Hepatocyte (in vitro differentiated cells): ENCODE data around the gene OR2D3. TPM values are rescaled to one million over a fixed set of nuclear protein-coding genes. Genes with fewer than 3 reads are reported as not detected.
A peak's percentile ranks its signal among the peaks of the same experiment; 100 is the strongest.

Experiments used
- DNase-seq: peaks from one replicate; pipeline ENCODE4 v3.0.0-alpha.2; 2016; ENCODE audit warnings: low spot score
- H2AFZ ChIP-seq: fragments of 200-600 bp; sonication (generic); 2 replicates; pipeline ENCODE4 v1.6.0; 2016; ENCODE audit warnings: antibody characterized with exemption, mild to moderate bottlenecking
- H3K27ac ChIP-seq: fragments of 200-600 bp; sonication (generic); 2 replicates; pipeline ENCODE4 v1.5.1; 2016; ENCODE audit warnings: mild to moderate bottlenecking
- H3K27me3 ChIP-seq: fragments of 200-600 bp; sonication (generic); 2 replicates; pipeline ENCODE4 v1.6.1; 2016
- H3K36me3 ChIP-seq: fragments of 200-600 bp; sonication (generic); replicated peaks from 2 replicates; pipeline ENCODE4 v1.5.1; 2016; ENCODE audit warnings: low read depth; ENCODE audit not compliant: insufficient read depth
- H3K4me1 ChIP-seq: fragments of 200-600 bp; sonication (generic); 2 replicates; pipeline ENCODE4 v1.5.1; 2016; ENCODE audit warnings: mild to moderate bottlenecking, moderate library complexity; ENCODE audit not compliant: insufficient read depth
- H3K4me2 ChIP-seq: fragments of 200-600 bp; sonication (generic); 2 replicates; pipeline ENCODE4 v1.6.0; 2016
- H3K4me3 ChIP-seq: fragments of 200-600 bp; sonication (generic); 2 replicates; pipeline ENCODE4 v1.5.1; 2016; ENCODE audit warnings: mild to moderate bottlenecking
- H3K79me2 ChIP-seq: fragments of 200-600 bp; sonication (generic); 2 replicates; pipeline ENCODE4 v1.6.0; 2017; ENCODE audit warnings: mild to moderate bottlenecking
- H3K9me2 ChIP-seq: fragments of 200-600 bp; sonication (generic); replicated peaks from 2 replicates; pipeline ENCODE4 v1.6.0; 2017; ENCODE audit warnings: mild to moderate bottlenecking; ENCODE audit not compliant: insufficient read depth
- H3K9me3 ChIP-seq: fragments of 200-600 bp; sonication (generic); 2 replicates; pipeline ENCODE4 v1.5.1; 2016; ENCODE audit warnings: low read depth, mild to moderate bottlenecking
- H4K20me1 ChIP-seq: fragments of 200-600 bp; sonication (generic); 2 replicates; pipeline ENCODE4 v1.6.0; 2016; ENCODE audit warnings: mild to moderate bottlenecking; ENCODE audit not compliant: insufficient read depth, poor library complexity, severe bottlenecking
- CTCF ChIP-seq: fragments of 200-600 bp; sonication (generic); IDR thresholded peaks from 2 replicates; pipeline ENCODE4 v1.5.1; 2016; ENCODE audit warnings: antibody characterized with exemption, mild to moderate bottlenecking; ENCODE audit not compliant: poor library complexity
- EZH2 ChIP-seq: fragments of 200-600 bp; sonication (generic); IDR thresholded peaks from 2 replicates; pipeline ENCODE4 v1.6.1; 2016; ENCODE audit warnings: antibody characterized with exemption, mild to moderate bottlenecking, borderline replicate concordance
- EZH2phosphoT487 ChIP-seq: fragments of 200-600 bp; sonication (generic); IDR thresholded peaks from one replicate; pipeline ENCODE4 v1.6.1; 2018; ENCODE audit warnings: antibody characterized with exemption, mild to moderate bottlenecking, low read depth, moderate library complexity; ENCODE audit not compliant: unreplicated experiment, severe bottlenecking
- WGBS: methylation state at CpG from one replicate; pipeline ENCODE4 v1.1.6; 2016; ENCODE audit warnings: low lambda C conversion rate; ENCODE audit errors: missing lambda C conversion rate; 5-methylcytosine and 5-hydroxymethylcytosine counted together
- polyA plus RNA-seq: library from polyadenylated mRNA; unstranded; fragments of >200 nt; fragmentation: Nextera tagmentation; extraction: Ambion mirVana; gene quantifications from 2 replicates; pipeline ENCODE4 v1.2.1, GENCODE V29; 2016
- total RNA-seq: library from RNA; depleted of rRNA; stranded (reverse); fragments of >200 nt; gene quantifications from 2 replicates; pipeline ENCODE4 v1.2.3, GENCODE V29; 2014

OR2D3 gene
- total and polyA plus RNA-seq, 2 experiments from 2014 or later: not detected

GRCh38 chr11:6911948-6912347 is 8.9 kb upstream of the OR2D3 start:
- Histone ChIP-seq H3K9me2 (no peaks in the 10 kb centered on the region), H3K27ac (no peak overlapping the region), H3K79me2 (no peaks in the 10 kb centered on the region), H3K4me2 (no peak overlapping the region), H3K4me3 (no peak overlapping the region), H2AFZ (no peak overlapping the region), H3K9me3 (no peaks in the 10 kb centered on the region), H3K36me3 (no peaks in the 10 kb centered on the region), H4K20me1 (no peaks in the 10 kb centered on the region), H3K27me3 (no peaks in the 10 kb centered on the region), H3K4me1 (no peaks in the 10 kb centered on the region)
- 88% methylated on average over 3 of the region's 3 CpGs for WGBS
- DNase-seq: no peak
- TF ChIP-seq EZH2 (no peak), EZH2phosphoT487 (no peak), CTCF (no peak)

- Histone ChIP-seq H3K4me1 (no peaks in the 10 kb centered on the region), H3K4me2 (no peak overlapping the region), H4K20me1 (no peaks in the 10 kb centered on the region), H3K36me3 (no peaks in the 10 kb centered on the region), H3K9me3 (no peaks in the 10 kb centered on the region), H3K4me3 (no peak overlapping the region), H3K79me2 (no peaks in the 10 kb centered on the region), H3K27ac (no peak overlapping the region), H3K27me3 (no peaks in the 10 kb centered on the region), H2AFZ (no peak overlapping the region), H3K9me2 (no peaks in the 10 kb centered on the region)
- TF ChIP-seq CTCF: no peak
- DNase-seq: no peak
- WGBS: 42% methylated on average over 2 of the region's 2 CpGs
These were observed 1.1 kb upstream of the OR2D3 start for GRCh38 chr11:6919698-6920097.

GRCh38 chr11:6925007-6925577 is 4.3 kb downstream of the OR2D3 start:
- Histone ChIP-seq H3K36me3 (no peaks in the 10 kb centered on the region), H3K4me1 (peaks cover 9% of the 10 kb centered on the region), H3K4me2 (no peak overlapping the region), H3K9me3 (no peaks in the 10 kb centered on the region), H3K4me3 (no peak overlapping the region), H3K27me3 (no peaks in the 10 kb centered on the region), H4K20me1 (no peaks in the 10 kb centered on the region), H3K27ac (peak overlapping the region; percentile 78), H3K79me2 (no peaks in the 10 kb centered on the region), H2AFZ (peak overlapping the region; percentile 90), H3K9me2 (no peaks in the 10 kb centered on the region)
- TF ChIP-seq EZH2phosphoT487 (no peak), CTCF (no peak), EZH2 (no peak)
- no peak for DNase-seq

GRCh38 chr11:6925636-6926207 is 4.9 kb downstream of the OR2D3 start:
- Histone ChIP-seq H2AFZ (peak overlapping the region; percentile 90), H3K36me3 (no peaks in the 10 kb centered on the region), H3K27ac (peak overlapping the region; percentile 78), H3K9me2 (no peaks in the 10 kb centered on the region), H4K20me1 (no peaks in the 10 kb centered on the region), H3K9me3 (no peaks in the 10 kb centered on the region), H3K4me1 (peaks cover 9% of the 10 kb centered on the region), H3K79me2 (no peaks in the 10 kb centered on the region), H3K4me2 (peak overlapping the region; percentile 92), H3K4me3 (peak overlapping the region; percentile 82), H3K27me3 (no peaks in the 10 kb centered on the region)
- peak; percentile 8 for DNase-seq
- TF ChIP-seq EZH2: no peak
- no peak for TF ChIP-seq CTCF
- no peak for TF ChIP-seq EZH2phosphoT487
- 71% methylated on average over 2 of the region's 2 CpGs for WGBS
